H1 (cell line): ENCODE results near the gene MRPL39. TPM values are rescaled to one million over a fixed set of nuclear protein-coding genes. Genes with fewer than 3 reads are reported as not detected.

Experiments
- CTCF ChIA-PET: fragments of 300-600 bp; sonication (Branson Sonifier 250); formaldehyde crosslinking; loops from one replicate; lab custom pipeline; 2021; ENCODE audit not compliant: partially characterized antibody; lab: Charles Lee
- POLR2A ChIA-PET: fragments of 300-600 bp; sonication (Branson Sonifier 250); formaldehyde crosslinking; loops from one replicate; lab custom pipeline; 2021; ENCODE audit warnings: inconsistent platforms; ENCODE audit not compliant: partially characterized antibody; lab: Charles Lee
- DNase-seq, 2 experiments: peaks; one replicate each; pipeline versions ENCODE4 v3.0.0 to v3.0.0-alpha.2; 2010 to 2022; ENCODE audit warnings: low spot score in 2 of 2, low read depth in 1 of 2, mixed read lengths in 1 of 2
- FAIRE-seq: peaks from 2 replicates; lab custom pipeline; 2011; peaks lifted over from hg19 to GRCh38; lab: Jason Lieb, UNC
- H2AFZ ChIP-seq: 2 replicates; pipeline ENCODE4 v1.8.1; 2012; ENCODE audit warnings: low read length, inconsistent platforms
- H2AK5ac ChIP-seq: 2 replicates; pipeline ENCODE4 v1.6.1; 2013; ENCODE audit warnings: low read depth, low read length
- H2BK120ac ChIP-seq: replicated peaks from 2 replicates; pipeline ENCODE3; 2013; ENCODE audit warnings: low read depth, low read length, inconsistent platforms
- H2BK12ac ChIP-seq: 2 replicates; pipeline ENCODE4 v1.6.1; 2013; ENCODE audit warnings: low read depth, low read length
- H2BK15ac ChIP-seq: 2 replicates; pipeline ENCODE4 v1.6.1; 2013; ENCODE audit warnings: low read length
- H2BK20ac ChIP-seq: 2 replicates; pipeline ENCODE4 v1.6.1; 2013; ENCODE audit warnings: low read length
- H2BK5ac ChIP-seq: 2 replicates; pipeline ENCODE4 v1.6.1; 2013; ENCODE audit warnings: low read depth, low read length
- H3K14ac ChIP-seq: 2 replicates; pipeline ENCODE4 v1.6.1; 2013; ENCODE audit warnings: inconsistent platforms; ENCODE audit not compliant: insufficient read length
- H3K18ac ChIP-seq: 2 replicates; pipeline ENCODE4 v1.6.1; 2013; ENCODE audit warnings: low read length; ENCODE audit errors: extremely low read depth
- H3K23ac ChIP-seq: 2 replicates; pipeline ENCODE4 v1.6.1; 2013; ENCODE audit warnings: inconsistent platforms; ENCODE audit not compliant: insufficient read length
- H3K23me2 ChIP-seq: 2 replicates; pipeline ENCODE4 v1.6.1; 2013; ENCODE audit warnings: low read depth, low read length
- H3K27ac ChIP-seq: 2 replicates; pipeline ENCODE4 v1.6.1; 2011; ENCODE audit warnings: low read depth, low read length, inconsistent platforms
- H3K27me3 ChIP-seq, 4 experiments: replicated peaks in 1 of 4; 1 replicate in 1 of 4; 2 replicates in 3 of 4; pipeline versions ENCODE4 v1.6.1 to v1.8.1; 2011 to 2013; ENCODE audit warnings: low read length in 3 of 4, mild to moderate bottlenecking in 3 of 4, inconsistent platforms in 2 of 4, mixed read lengths in 2 of 4, moderate library complexity in 1 of 4; ENCODE audit not compliant: control insufficient read depth in 3 of 4, insufficient read depth in 3 of 4; ENCODE audit errors: extremely low read depth in 1 of 4
- H3K36me3 ChIP-seq, 4 experiments: 2 replicates each; pipeline versions ENCODE4 v1.6.1 to v1.8.1; 2011 to 2013; ENCODE audit warnings: mild to moderate bottlenecking in 4 of 4, low read length in 3 of 4, moderate library complexity in 2 of 4, control low read depth in 1 of 4, inconsistent platforms in 1 of 4; ENCODE audit not compliant: insufficient read depth in 4 of 4, control insufficient read depth in 2 of 4
- H3K4ac ChIP-seq: replicated peaks from 2 replicates; pipeline ENCODE3; 2013; ENCODE audit warnings: low read length, low read depth, mixed read lengths, inconsistent platforms; ENCODE audit not compliant: insufficient read length
- H3K4me1 ChIP-seq, 4 experiments: replicated peaks in 1 of 4; 1 replicate in 1 of 4; 2 replicates in 3 of 4; pipeline versions ENCODE4 v1.6.1 to v1.8.1; 2011 to 2013; ENCODE audit warnings: low read length in 3 of 4, inconsistent platforms in 2 of 4, mixed read lengths in 1 of 4; ENCODE audit not compliant: insufficient read depth in 4 of 4, control insufficient read depth in 3 of 4
- H3K4me2 ChIP-seq, 2 experiments: 2 replicates each; pipeline versions ENCODE4 v1.6.1 to v1.8.1; 2011 to 2013; ENCODE audit warnings: low read depth in 2 of 2, low read length in 2 of 2, control low read depth in 1 of 2, inconsistent platforms in 1 of 2, mild to moderate bottlenecking in 1 of 2; ENCODE audit not compliant: insufficient read depth in 1 of 2
- H3K4me3 ChIP-seq, 4 experiments: fragments of 200-600, 300-600 bp in 1 of 4; sonication (generic), shearing (Covaris generic), sonication (Bioruptor Twin) in 1 of 4; 2 replicates each; pipeline versions ENCODE4 v1.5.1 to v1.8.1; 2011 to 2016; ENCODE audit warnings: low read length in 4 of 4, low read depth in 3 of 4, control low read depth in 2 of 4, inconsistent platforms in 2 of 4, mild to moderate bottlenecking in 2 of 4, mixed read lengths in 1 of 4, moderate library complexity in 1 of 4; ENCODE audit not compliant: insufficient read depth in 2 of 4; ENCODE audit errors: extremely low read depth in 1 of 4
- H3K56ac ChIP-seq: replicated peaks from 2 replicates; pipeline ENCODE3; 2013; ENCODE audit warnings: low read depth, mild to moderate bottlenecking, mixed read lengths, low read length, inconsistent platforms; ENCODE audit not compliant: insufficient read length
- H3K79me1 ChIP-seq: 2 replicates; pipeline ENCODE4 v1.6.1; 2013; ENCODE audit warnings: low read depth, low read length, control low read depth
- H3K79me2 ChIP-seq, 2 experiments: 2 replicates each; pipeline versions ENCODE4 v1.6.1 to v1.8.1; 2012 to 2013; ENCODE audit warnings: low read length in 2 of 2, mild to moderate bottlenecking in 2 of 2, inconsistent platforms in 1 of 2; ENCODE audit not compliant: insufficient read depth in 2 of 2, control insufficient read depth in 1 of 2
- H3K9ac ChIP-seq, 4 experiments: replicated peaks in 1 of 4; 1 replicate in 1 of 4; 2 replicates in 3 of 4; pipeline versions ENCODE4 v1.6.1 to v1.8.1; 2011 to 2013; ENCODE audit warnings: low read depth in 3 of 4, low read length in 3 of 4, control low read depth in 2 of 4, mild to moderate bottlenecking in 2 of 4, moderate library complexity in 2 of 4, inconsistent platforms in 1 of 4; ENCODE audit errors: extremely low read depth in 1 of 4
- H3K9me3 ChIP-seq, 2 experiments: 2 replicates each; pipeline versions ENCODE4 v1.6.1 to v1.8.1; 2012 to 2013; ENCODE audit warnings: mild to moderate bottlenecking in 2 of 2, moderate library complexity in 2 of 2, control low read depth in 1 of 2, inconsistent platforms in 1 of 2, low read depth in 1 of 2, low read length in 1 of 2, mixed read lengths in 1 of 2; ENCODE audit not compliant: insufficient read depth in 2 of 2
- H4K20me1 ChIP-seq, 2 experiments: replicated peaks in 1 of 2; 2 replicates each; pipeline versions ENCODE3 to v1.8.1; 2011 to 2013; ENCODE audit warnings: inconsistent platforms in 2 of 2, low read length in 2 of 2, mild to moderate bottlenecking in 1 of 2; ENCODE audit not compliant: insufficient read depth in 2 of 2, control insufficient read depth in 1 of 2
- H4K5ac ChIP-seq: 2 replicates; pipeline ENCODE4 v1.6.1; 2013; ENCODE audit warnings: low read length, low read depth, mixed read lengths, inconsistent platforms; ENCODE audit not compliant: insufficient read length
- H4K8ac ChIP-seq: 2 replicates; pipeline ENCODE4 v1.8.0; 2013; ENCODE audit warnings: mild to moderate bottlenecking, moderate library complexity, low read length, inconsistent platforms; ENCODE audit not compliant: insufficient read depth; ENCODE audit errors: extremely low read depth
- H4K91ac ChIP-seq: replicated peaks from 2 replicates; pipeline ENCODE3; 2013; ENCODE audit warnings: low read length, mixed read lengths, inconsistent platforms; ENCODE audit not compliant: insufficient read length
- GTF2F1 ChIP-seq: IDR thresholded peaks from 2 replicates; pipeline ENCODE4 v1.6.1; 2012; ENCODE audit warnings: low read depth, low read length, improper control_type of control experiment, borderline replicate concordance
- KDM4A ChIP-seq: IDR thresholded peaks from one replicate; pipeline ENCODE4 v1.7.1; 2012; ENCODE audit warnings: low read depth, mild to moderate bottlenecking, moderate library complexity, low read length, inconsistent platforms; ENCODE audit not compliant: severe bottlenecking
- NANOG ChIP-seq: IDR thresholded peaks from 2 replicates; pipeline ENCODE4 v1.6.1; 2011; ENCODE audit warnings: low read length, low read depth, mild to moderate bottlenecking, inconsistent platforms; ENCODE audit not compliant: insufficient read depth, poor library complexity, severe bottlenecking
- YY1 ChIP-seq: IDR thresholded peaks from 2 replicates; pipeline ENCODE4 v1.6.1; 2011; ENCODE audit warnings: low read depth, mild to moderate bottlenecking, low read length
- WGBS, 2 experiments: shearing (Covaris generic) in 1 of 2; methylation state at CpG; one replicate each; pipeline versions ENCODE4 v1.1.6 to v1.1.7; 2013 to 2015; ENCODE audit warnings: low lambda C conversion rate in 2 of 2, mixed read lengths in 2 of 2, inconsistent platforms in 1 of 2, low coverage in 1 of 2, missing lambda C conversion rate in 1 of 2; ENCODE audit not compliant: insufficient replicate concordance in 2 of 2, insufficient coverage in 1 of 2, insufficient read length in 1 of 2; ENCODE audit errors: extremely low coverage in 1 of 2, missing lambda C conversion rate in 1 of 2; 5-methylcytosine and 5-hydroxymethylcytosine counted together
- polyA plus RNA-seq, 7 experiments: library from polyadenylated mRNA; depleted of rRNA in 3 of 7; stranded (reverse) in 5 of 7; unstranded in 2 of 7; fragments of >200 nt in 5 of 7; fragments of 200-250 nt in 2 of 7; gene quantifications; 1 replicate in 5 of 7; 2 replicates in 1 of 7; 4 replicates in 1 of 7; pipeline versions ENCODE4 v1.2.1 to v1.2.3, GENCODE V29; 2011 to 2013; ENCODE audit warnings: missing spikeins in 2 of 7, mixed read lengths in 2 of 7
- total RNA-seq: library from RNA; stranded (reverse); fragmentation: NEBNext Ultra II Directional; extraction: Animal tissue kit (Norgen Biotek cat#: 25700); gene quantifications from 2 replicates; pipeline ENCODE4 v1.2.1, GENCODE V29; 2021

Gene MRPL39
- total and polyA plus RNA-seq, 2 of the 8 experiments (the other 6 are each of a cell fraction or from before 2014, with no cell fraction given) = 20.3 to 43.2 TPM

- no peak overlapping the region for H3K56ac ChIP-seq
- H2BK20ac ChIP-seq = no peak overlapping the region
Observed at GRCh38 chr21:25571726-25572121, 35.6 kb downstream of the MRPL39 start.

More at GRCh38 chr21:25571726-25572121, 35.6 kb downstream of the MRPL39 start:
- Histone ChIP-seq H4K20me1 (no peaks in the 10 kb centered on the region), H4K8ac (no peak overlapping the region), H3K9ac (no peak overlapping the region), H4K5ac (no peak overlapping the region), H3K4me2 (no peak overlapping the region), H2AFZ (no peak overlapping the region), H3K4me3 (no peak overlapping the region), H2BK120ac (no peak overlapping the region), H3K27ac (no peak overlapping the region), H3K27me3 (no peaks in the 10 kb centered on the region), H3K9me3 (no peaks in the 10 kb centered on the region), H3K79me2 (no peaks in the 10 kb centered on the region), H3K79me1 (no peaks in the 10 kb centered on the region), H3K36me3 (no peaks in the 10 kb centered on the region), H2BK12ac (no peak overlapping the region), H4K91ac (no peak overlapping the region), H2AK5ac (no peak overlapping the region), H3K23me2 (no peaks in the 10 kb centered on the region), H3K14ac (no peak overlapping the region), H3K4me1 (peaks cover 0 to 3% (median 0%) of the 10 kb centered on the region in 4 experiments; a peak in 1 of 7 replicates), H3K18ac (no peak overlapping the region), H2BK15ac (no peak overlapping the region), H3K4ac (no peak overlapping the region), H2BK5ac (no peak overlapping the region), H3K23ac (no peak overlapping the region)
- no peak for TF ChIP-seq GTF2F1
- no peak for TF ChIP-seq NANOG
- TF ChIP-seq KDM4A = no peak
- no peak for TF ChIP-seq YY1
- DNase-seq = no peak
- POLR2A ChIA-PET = no interaction called here
- no peak for FAIRE-seq
- CTCF ChIA-PET = no interaction called here
- WGBS, 2 experiments = 95% methylated on average over 1 of the region's 1 CpG; no CpG with 5 or more reads in 1 of the 2 experiments
